ENCODE data around the gene INSL3. TPM values are rescaled to one million over a fixed set of nuclear protein-coding genes. Genes with fewer than 3 reads are reported as not detected.
A peak's percentile ranks its signal among the peaks of the same experiment; 100 is the strongest.

The INSL3 gene
- total RNA-seq, 4 donors from 2014 or later = not detected

DNA sequence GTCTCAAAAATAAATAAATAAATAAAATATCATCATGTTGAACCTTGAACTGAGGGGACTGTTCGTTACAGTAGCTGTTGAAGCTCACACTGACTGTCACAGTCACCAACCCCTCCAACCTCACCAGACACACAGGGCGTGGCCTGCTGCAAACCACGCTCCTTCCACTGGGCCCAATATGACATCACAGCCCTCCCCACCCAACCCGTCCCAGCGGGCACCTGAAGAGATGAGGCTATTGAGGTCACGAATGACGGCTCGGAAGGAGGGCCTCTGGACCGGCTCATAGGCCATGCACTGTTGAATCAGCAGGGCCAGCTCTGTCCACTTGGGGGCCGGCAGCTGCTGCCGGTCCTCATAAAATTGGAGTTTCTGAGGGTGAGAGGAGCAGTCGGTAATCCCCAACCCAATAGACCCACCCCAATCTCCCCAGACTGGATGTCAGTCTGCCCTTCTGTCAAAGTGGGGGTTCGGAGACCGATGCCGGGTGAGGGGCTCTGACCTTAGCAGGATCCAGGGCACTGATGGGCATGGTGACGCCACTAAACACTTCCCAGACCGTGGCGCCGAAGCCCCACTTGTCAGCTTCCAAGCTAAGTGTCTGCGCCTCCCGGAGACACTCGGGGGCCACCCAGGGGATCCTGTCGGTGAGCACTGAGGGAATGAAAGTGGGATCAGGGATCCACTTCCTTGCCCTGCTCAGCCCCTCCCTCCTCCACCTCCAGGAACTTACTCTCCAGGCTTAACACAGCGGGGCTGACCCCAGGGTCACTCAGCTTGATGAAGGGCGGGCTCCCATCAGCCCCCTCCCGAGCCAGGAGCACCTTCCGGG lies 13.2 kb upstream of the INSL3 start:
- Histone ChIP-seq H3K27ac (no peak overlapping the region), H3K4me3 (no peak overlapping the region), H3K36me3 (peaks cover 0 to 6% (median 4%) of the 10 kb centered on the region in 3 donors), H3K27me3 (peaks cover 0 to 34% of the 10 kb centered on the region in 2 donors), H3K4me1 (peaks cover 0 to 16% (median 0%) of the 10 kb centered on the region in 4 donors), H3K9me3 (no peaks in the 10 kb centered on the region)
- 64 to 83% methylated on average over 20 to 27 of the region's 27 CpGs for WGBS, 2 donors
- TF ChIP-seq POLR2A (IDR thresholded peaks at IDR 0.05) = no peak
- no peak for DNase-seq (ENCODE audit: low spot score in 2 of 2)

DNA sequence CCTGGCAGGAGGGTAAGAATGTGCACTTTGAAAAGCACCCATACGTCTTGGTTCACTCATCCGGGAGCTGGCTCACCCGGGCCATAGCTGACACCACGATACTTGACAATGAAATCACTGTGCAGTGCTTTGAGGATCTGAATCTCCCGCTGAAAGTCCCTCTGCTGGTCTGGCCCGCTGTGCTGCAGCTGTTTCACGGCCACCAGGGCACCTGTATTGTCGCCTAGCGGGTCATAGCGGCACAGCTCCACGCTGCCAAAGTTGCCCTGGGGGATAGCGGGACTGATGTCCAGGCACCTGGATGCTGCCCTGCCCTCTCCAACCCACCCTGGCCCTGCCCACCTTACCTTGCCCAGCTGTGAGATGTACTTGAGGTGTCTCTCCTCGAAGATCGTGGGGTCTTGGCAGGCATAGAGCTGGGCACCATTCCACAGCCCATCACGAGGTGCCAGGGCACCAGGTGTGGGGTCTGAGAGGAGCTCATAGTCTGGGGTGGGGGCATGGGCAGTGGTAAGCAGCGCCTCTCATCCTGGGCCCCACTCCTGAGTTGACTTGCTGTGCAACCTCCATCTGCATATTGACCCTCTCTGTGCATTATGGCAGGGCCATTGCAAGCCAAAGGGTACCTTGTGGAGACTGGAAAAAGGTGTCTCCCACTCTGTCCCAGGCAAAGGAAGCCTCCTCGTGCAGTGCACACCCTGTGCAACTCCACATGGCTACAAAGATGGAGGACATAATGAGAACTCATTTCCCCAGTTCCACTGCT lies 11.3 kb upstream of the INSL3 start:
- 80 to 85% methylated on average over 14 to 16 of the region's 17 CpGs for WGBS, 2 donors
- Histone ChIP-seq H3K27ac (no peak overlapping the region), H3K4me1 (peaks cover 0 to 16% (median 0%) of the 10 kb centered on the region in 4 donors)

DNA sequence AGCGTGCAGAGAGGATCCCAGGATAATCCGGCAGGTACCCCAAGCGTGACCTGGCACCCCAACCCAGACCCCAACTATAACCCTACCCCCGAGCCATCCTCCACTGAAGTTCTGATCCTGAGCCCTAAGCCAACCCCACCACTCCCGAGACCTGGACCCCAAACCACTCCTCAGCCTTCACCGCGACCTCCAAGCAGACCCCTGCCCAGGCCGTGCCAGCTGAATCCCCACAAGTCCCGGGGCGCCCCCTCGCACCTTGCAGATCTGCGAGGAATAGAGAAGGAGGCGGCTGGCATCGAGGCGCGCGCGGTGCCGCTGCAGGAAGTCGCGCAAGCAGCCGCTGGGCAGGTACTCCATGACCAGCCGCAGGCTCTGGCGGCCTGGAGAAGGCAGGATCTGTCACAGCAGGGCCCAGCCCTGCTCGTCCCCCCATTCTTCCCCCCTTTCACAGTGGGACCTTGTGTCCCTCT lies 10.1 kb upstream of the INSL3 start:
- Histone ChIP-seq H3K4me1 (peaks cover 0 to 16% (median 0%) of the 10 kb centered on the region in 4 donors), H3K27ac (no peak overlapping the region), H3K4me3 (peak overlapping the region in 1 of 4 donors; percentile 22), H3K36me3 (peaks cover 0 to 4% (median 0%) of the 10 kb centered on the region in 3 donors), H3K27me3 (peaks cover 0 to 57% of the 10 kb centered on the region in 2 donors), H3K9me3 (no peaks in the 10 kb centered on the region)
- WGBS, 2 donors = 39 to 50% methylated on average over 25 of the region's 25 CpGs
- no peak for TF ChIP-seq EP300 (IDR thresholded peaks at IDR 0.05)
- TF ChIP-seq, protein P1, sequence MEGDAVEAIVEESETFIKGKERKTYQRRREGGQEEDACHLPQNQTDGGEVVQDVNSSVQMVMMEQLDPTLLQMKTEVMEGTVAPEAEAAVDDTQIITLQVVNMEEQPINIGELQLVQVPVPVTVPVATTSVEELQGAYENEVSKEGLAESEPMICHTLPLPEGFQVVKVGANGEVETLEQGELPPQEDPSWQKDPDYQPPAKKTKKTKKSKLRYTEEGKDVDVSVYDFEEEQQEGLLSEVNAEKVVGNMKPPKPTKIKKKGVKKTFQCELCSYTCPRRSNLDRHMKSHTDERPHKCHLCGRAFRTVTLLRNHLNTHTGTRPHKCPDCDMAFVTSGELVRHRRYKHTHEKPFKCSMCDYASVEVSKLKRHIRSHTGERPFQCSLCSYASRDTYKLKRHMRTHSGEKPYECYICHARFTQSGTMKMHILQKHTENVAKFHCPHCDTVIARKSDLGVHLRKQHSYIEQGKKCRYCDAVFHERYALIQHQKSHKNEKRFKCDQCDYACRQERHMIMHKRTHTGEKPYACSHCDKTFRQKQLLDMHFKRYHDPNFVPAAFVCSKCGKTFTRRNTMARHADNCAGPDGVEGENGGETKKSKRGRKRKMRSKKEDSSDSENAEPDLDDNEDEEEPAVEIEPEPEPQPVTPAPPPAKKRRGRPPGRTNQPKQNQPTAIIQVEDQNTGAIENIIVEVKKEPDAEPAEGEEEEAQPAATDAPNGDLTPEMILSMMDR (IDR thresholded peaks at IDR 0.05) = no peak
- no peak for TF ChIP-seq POLR2A (IDR thresholded peaks at IDR 0.05)
- no peak for DNase-seq (ENCODE audit: low spot score in 2 of 2)

More for the DNA sequence above, 11.3 kb upstream of the INSL3 start:
- Histone ChIP-seq H3K36me3 (peaks cover 0 to 4% (median 0%) of the 10 kb centered on the region in 3 donors), H3K9me3 (no peaks in the 10 kb centered on the region), H3K27me3 (peaks cover 0 to 51% of the 10 kb centered on the region in 2 donors), H3K4me3 (no peak overlapping the region)
- TF ChIP-seq EP300 (IDR thresholded peaks at IDR 0.05) = no peak
- TF ChIP-seq, protein P1 (IDR thresholded peaks at IDR 0.05) = no peak
- DNase-seq (ENCODE audit: low spot score in 2 of 2) = no peak

DNA sequence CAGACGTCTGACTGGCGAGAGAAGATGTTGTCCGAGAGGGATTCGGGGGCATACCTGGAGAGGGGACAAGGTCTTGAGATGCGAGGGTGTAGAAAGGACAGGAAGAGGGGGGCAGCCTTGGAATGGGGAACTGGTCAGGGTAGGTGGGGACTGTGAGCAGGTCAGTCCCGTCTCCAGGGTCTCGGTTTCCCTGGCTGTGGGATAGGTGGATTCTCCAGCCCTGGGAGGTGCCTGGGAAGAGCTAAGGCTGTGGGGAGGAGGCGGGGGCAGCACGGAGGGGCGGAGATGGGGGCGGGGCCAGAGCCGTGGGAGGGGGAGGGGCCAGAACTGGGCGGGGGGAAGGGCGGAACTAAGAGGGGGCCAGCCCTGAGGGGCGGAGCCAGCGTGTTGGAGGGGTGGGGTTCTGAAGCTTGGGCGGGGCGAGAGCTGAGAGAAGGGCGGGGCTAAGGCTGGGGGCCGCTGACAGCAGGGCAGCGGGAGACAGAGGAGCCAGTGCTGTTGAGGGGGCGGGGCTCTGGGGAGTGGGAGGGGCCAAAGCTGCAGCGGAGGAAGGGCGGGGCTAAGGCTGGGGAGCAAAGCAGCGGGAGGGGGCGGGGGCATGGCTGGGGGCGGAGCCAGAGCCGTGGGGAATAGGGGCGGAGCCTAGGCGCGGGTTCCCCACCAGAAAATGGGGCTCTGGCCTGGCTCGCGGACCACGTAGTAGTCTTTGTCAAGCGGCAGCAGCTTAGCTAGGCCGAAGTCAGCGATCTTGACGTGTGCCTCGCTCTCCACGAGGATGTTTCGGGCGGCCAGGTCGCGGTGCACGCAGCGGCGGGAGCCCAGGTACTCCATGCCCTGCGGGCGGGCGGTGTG lies 9.5 kb upstream of the INSL3 start:
- 27 to 33% methylated on average over 36 to 45 of the region's 50 CpGs for WGBS, 2 donors
- no peak overlapping the region for H3K27ac ChIP-seq
- peaks cover 0 to 57% of the 10 kb centered on the region in 2 donors for H3K27me3 ChIP-seq
- peaks cover 0 to 4% (median 0%) of the 10 kb centered on the region in 3 donors for H3K36me3 ChIP-seq
- no peak for TF ChIP-seq POLR2A (IDR thresholded peaks at IDR 0.05)
- no peak for TF ChIP-seq EP300 (IDR thresholded peaks at IDR 0.05)
- TF ChIP-seq, protein P1 (IDR thresholded peaks at IDR 0.05) = no peak
- H3K4me1 ChIP-seq = peaks cover 0 to 16% (median 0%) of the 10 kb centered on the region in 4 donors
- H3K9me3 ChIP-seq = no peaks in the 10 kb centered on the region
- DNase-seq (ENCODE audit: low spot score in 2 of 2) = peak; percentile 47 to 48
- peak overlapping the region in 1 of 4 donors; percentile 22 for H3K4me3 ChIP-seq

Measured in tibial nerve (tissue), 4 donors.